ENCODE results near the gene CENPB.

DNA sequence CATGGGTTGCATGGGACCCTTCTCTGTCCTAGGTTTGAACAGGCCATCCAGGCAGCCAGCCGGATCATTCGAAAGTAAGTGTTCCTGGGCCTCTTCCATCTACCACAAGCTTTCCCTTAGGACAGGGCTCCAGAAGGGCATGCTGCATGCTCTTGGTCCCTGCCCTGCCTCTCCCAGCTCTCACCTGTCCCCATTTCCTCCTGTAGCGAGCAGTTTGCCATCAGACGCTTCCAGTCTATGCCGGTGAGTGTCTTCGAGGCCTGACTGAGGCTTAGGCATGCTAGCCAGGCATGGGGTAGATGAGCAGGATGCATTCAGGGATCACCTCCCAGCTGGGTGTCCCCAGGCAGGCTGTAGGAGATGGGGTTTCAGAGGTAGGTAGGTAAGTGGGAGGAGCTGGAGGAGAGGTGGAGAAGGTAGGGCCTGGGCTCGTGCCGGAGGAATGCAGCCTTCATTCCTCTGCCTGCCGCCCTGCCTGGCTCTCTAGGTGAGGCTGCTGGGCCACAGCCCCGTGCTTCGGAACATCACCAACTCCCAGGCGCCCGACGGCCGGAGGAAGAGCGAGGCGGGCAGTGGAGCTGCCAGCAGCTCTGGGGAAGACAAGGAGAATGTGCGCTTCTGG lies 13.8 kb upstream of the CENPB start:
- TF ChIP-seq CTCF (IDR thresholded peaks at IDR 0.05) (no peak), EP300 (IDR thresholded peaks at IDR 0.05) (no peak), POLR2AphosphoS5 (IDR thresholded peaks at IDR 0.05) (no peak), POLR2A (IDR thresholded peaks at IDR 0.05) (no peak)
